Measurements from ENCODE around the gene SLC25A53. TPM values are rescaled to one million over a fixed set of nuclear protein-coding genes. Genes with fewer than 3 reads are reported as not detected.
A peak's percentile ranks its signal among the peaks of the same experiment; 100 is the strongest.

The SLC25A53 gene
- total and polyA plus RNA-seq, 10 of the 15 experiments (the other 5 are each of a cell fraction or from before 2014, with no cell fraction given), result 4.1 to 11.4 (median 7.6) TPM

GRCh38 chrX:104137496-104137895 lies 19.3 kb downstream of the SLC25A53 start:
- ChIA-PET RAD21 (ENCODE audit: unreplicated experiment) (interaction anchor here (1.1 to 3.1 kb wide), 2 partner anchors 39 to 292 kb away, joined by 3 to 21 read pairs; no protein-coding TSS in a partner anchor), SMC1A (ENCODE audit: uncharacterized antibody, unreplicated experiment) (interaction anchor here (0.6 to 2.3 kb wide), 4 partner anchors 28 to 292 kb away, joined by 3 to 16 read pairs (median 10); no protein-coding TSS in a partner anchor), CTCF (interaction anchor here (0.7 to 3.5 kb wide), 14 partner anchors 10 to 318 kb away, joined by 3 to 41 read pairs (median 4); partner anchors contain the start of genes FAM199X, SLC25A53 and ZCCHC18), POLR2A (no interaction called here)
- Histone ChIP-seq H3K79me2 (ENCODE audit: control insufficient read depth, insufficient read depth, low read length) (no peaks in the 10 kb centered on the region), H3K4me2 (ENCODE audit: control insufficient read depth, insufficient read depth) (no peak overlapping the region), H3K36me3 (ENCODE audit: control insufficient read depth in 2 of 2, insufficient read depth in 2 of 2, low read length in 1 of 2) (no peaks in the 10 kb centered on the region), H3K27me3 (replicated peaks in 1 of 2; ENCODE audit: control insufficient read depth in 2 of 2, insufficient read depth in 2 of 2, low read length in 1 of 2) (no peaks in the 10 kb centered on the region), H4K20me1 (ENCODE audit: control insufficient read depth, insufficient read depth) (no peaks in the 10 kb centered on the region), H3K4me1 (ENCODE audit: control insufficient read depth, insufficient read depth, low read length) (no peaks in the 10 kb centered on the region), H3K9ac (ENCODE audit: control insufficient read depth, insufficient read depth, low read length) (no peak overlapping the region), H2AFZ (ENCODE audit: control insufficient read depth, low read depth, low read length) (no peak overlapping the region), H3K9me3 (replicated peaks; ENCODE audit: control insufficient read depth, insufficient read depth, low read length) (no peaks in the 10 kb centered on the region; the same call in 2 of the 3 replicates), H3K27ac (ENCODE audit: control insufficient read depth, insufficient read depth) (no peak overlapping the region), H3K4me3 (no peak overlapping the region)
- intact Hi-C loops (cut with micrococcal nuclease; ENCODE audit: unreplicated experiment), result loop anchor here (10.0 kb wide), 1 partner anchor 603 kb away; no protein-coding TSS in a partner anchor
- WGBS (ENCODE audit: insufficient coverage, insufficient replicate concordance, low lambda C conversion rate, missing lambda C conversion rate), result 91% methylated on average over 3 of the region's 3 CpGs
- no TSS peak for BruUV-seq (replicated peaks)
- ATAC-seq (peak; percentile 71; the same call in 2 of the 3 replicates), DNase-seq (ENCODE audit: low read depth, low spot score) (no peak), FAIRE-seq (no peak)
- TF ChIP-seq, protein P1, sequence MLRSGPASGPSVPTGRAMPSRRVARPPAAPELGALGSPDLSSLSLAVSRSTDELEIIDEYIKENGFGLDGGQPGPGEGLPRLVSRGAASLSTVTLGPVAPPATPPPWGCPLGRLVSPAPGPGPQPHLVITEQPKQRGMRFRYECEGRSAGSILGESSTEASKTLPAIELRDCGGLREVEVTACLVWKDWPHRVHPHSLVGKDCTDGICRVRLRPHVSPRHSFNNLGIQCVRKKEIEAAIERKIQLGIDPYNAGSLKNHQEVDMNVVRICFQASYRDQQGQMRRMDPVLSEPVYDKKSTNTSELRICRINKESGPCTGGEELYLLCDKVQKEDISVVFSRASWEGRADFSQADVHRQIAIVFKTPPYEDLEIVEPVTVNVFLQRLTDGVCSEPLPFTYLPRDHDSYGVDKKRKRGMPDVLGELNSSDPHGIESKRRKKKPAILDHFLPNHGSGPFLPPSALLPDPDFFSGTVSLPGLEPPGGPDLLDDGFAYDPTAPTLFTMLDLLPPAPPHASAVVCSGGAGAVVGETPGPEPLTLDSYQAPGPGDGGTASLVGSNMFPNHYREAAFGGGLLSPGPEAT (IDR thresholded peaks at IDR 0.05; ENCODE audit: low read depth), result no peak
- peak; percentile 50; the same call in 1 of the 2 replicates for TF ChIP-seq NFYB (IDR thresholded peaks at IDR 0.05; ENCODE audit: insufficient read depth, low read depth, low read length)
- in situ Hi-C loops (cut with MboI), result no loop called here

Measured in GM12878 (cell line).